ENCODE results near the gene FAM234A.

FAM234A gene

GRCh38 chr16:283033-283805 lies 48.6 kb downstream of the FAM234A start, which contains the start of gene PDIA2:
Gene PDIA2 (plus strand): TSS chr16:283164. CDS start chr16:283170, 6 bp downstream.
- DNase-seq, result no peak

GRCh38 chr16:284204-285120 lies 49.8 kb downstream of the FAM234A start:
- DNase-seq, result no peak

GRCh38 chr16:285146-286055 lies 50.8 kb downstream of the FAM234A start:
- DNase-seq, result no peak

- DNase-seq, result no peak
These were observed 52.1 kb downstream of the FAM234A start for GRCh38 chr16:286491-287297.

- no peak for DNase-seq
These were observed 52.7 kb downstream of the FAM234A start for GRCh38 chr16:287298-287811.

- no peak for DNase-seq
These were observed 53.6 kb downstream of the FAM234A start for GRCh38 chr16:287981-288920.

GRCh38 chr16:289395-289997 lies 54.9 kb downstream of the FAM234A start:
- DNase-seq, result no peak

GRCh38 chr16:290015-290680 lies 55.5 kb downstream of the FAM234A start:
- no peak for DNase-seq

GRCh38 chr16:290681-291405 lies 56.2 kb downstream of the FAM234A start:
- DNase-seq, result no peak

- no peak for DNase-seq
These were observed 56.9 kb downstream of the FAM234A start for GRCh38 chr16:291539-291938.

- DNase-seq, result no peak
These were observed 58.6 kb downstream of the FAM234A start for GRCh38 chr16:293043-293775.

GRCh38 chr16:296276-296675 lies 61.7 kb downstream of the FAM234A start:
- DNase-seq, result no peak

GRCh38 chr16:296806-297510 lies 62.3 kb downstream of the FAM234A start:
- DNase-seq, result no peak

- DNase-seq, result no peak
These were observed 63.2 kb downstream of the FAM234A start for GRCh38 chr16:297832-298231.

GRCh38 chr16:301235-301634 lies 66.6 kb downstream of the FAM234A start:
- no peak for DNase-seq

GRCh38 chr16:301950-302349 lies 67.3 kb downstream of the FAM234A start:
- DNase-seq, result no peak

- no peak for DNase-seq
These were observed 69.3 kb downstream of the FAM234A start for GRCh38 chr16:303760-304505.

Measured in OCI-M1 (cell line).